Neutrophil (primary cell): ENCODE measurements around the gene SUPT3H.

Experiments used
- H3K27ac ChIP-seq: fragments of 200-600 bp; sonication (generic); 2 replicates; pipeline ENCODE4 v1.5.1; 2016; ENCODE audit warnings: mild to moderate bottlenecking, moderate library complexity
- H3K27me3 ChIP-seq: fragments of 200-600 bp; sonication (generic); 2 replicates; pipeline ENCODE4 v1.6.0; 2016; ENCODE audit warnings: mild to moderate bottlenecking
- H3K36me3 ChIP-seq: fragments of 200-600 bp; sonication (generic); 2 replicates; pipeline ENCODE4 v1.5.1; 2017
- H3K4me1 ChIP-seq, 2 experiments: fragments of 200-600 bp in 1 of 2; sonication (generic) in 1 of 2; 1 replicate in 1 of 2; 2 replicates in 1 of 2; pipeline versions ENCODE4 v1.5.1 to v1.6.1; 2013 to 2016; ENCODE audit warnings: low read depth in 1 of 2, low read length in 1 of 2, mild to moderate bottlenecking in 1 of 2, moderate library complexity in 1 of 2; ENCODE audit not compliant: control insufficient read depth in 1 of 2, insufficient read depth in 1 of 2
- H3K4me3 ChIP-seq, 2 experiments: fragments of 200-600 bp in 1 of 2; sonication (generic) in 1 of 2; 1 replicate in 1 of 2; 2 replicates in 1 of 2; pipeline ENCODE4 v1.5.1; 2013 to 2016; ENCODE audit warnings: low read depth in 1 of 2, low read length in 1 of 2, mild to moderate bottlenecking in 1 of 2, moderate library complexity in 1 of 2
- H3K9me3 ChIP-seq: fragments of 200-600 bp; sonication (generic); 2 replicates; pipeline ENCODE4 v1.5.1; 2016
- CTCF ChIP-seq: fragments of 200-600 bp; sonication (generic); IDR thresholded peaks from 2 replicates; pipeline ENCODE4 v1.5.1; 2016; ENCODE audit warnings: antibody characterized with exemption

The SUPT3H gene

DNA sequence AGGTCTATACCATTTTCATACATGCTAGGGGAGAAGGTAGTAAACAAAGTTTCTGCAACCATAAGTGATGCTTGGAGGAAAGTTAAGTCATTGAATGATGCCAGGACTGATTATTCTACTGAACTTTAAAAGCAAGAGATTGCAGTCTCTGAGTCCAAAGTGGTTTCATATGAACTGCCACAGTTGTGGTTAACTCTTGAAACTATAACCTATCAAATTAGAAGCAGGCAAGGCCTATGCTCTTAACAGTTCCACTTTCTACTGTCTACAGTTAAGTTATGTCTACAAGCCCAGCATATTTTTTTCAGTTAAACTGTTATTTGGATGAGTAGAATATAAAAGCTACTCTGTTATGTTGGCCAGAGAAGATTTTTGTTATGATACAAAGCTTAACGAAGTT lies 376.1 kb downstream of the SUPT3H start:
- Histone ChIP-seq H3K27me3 (no peaks in the 10 kb centered on the region), H3K9me3 (no peaks in the 10 kb centered on the region), H3K36me3 (no peaks in the 10 kb centered on the region), H3K4me3 (no peak overlapping the region), H3K27ac (no peak overlapping the region), H3K4me1 (peaks cover 8 to 17% of the 10 kb centered on the region in 2 experiments)
- no peak for TF ChIP-seq CTCF

DNA sequence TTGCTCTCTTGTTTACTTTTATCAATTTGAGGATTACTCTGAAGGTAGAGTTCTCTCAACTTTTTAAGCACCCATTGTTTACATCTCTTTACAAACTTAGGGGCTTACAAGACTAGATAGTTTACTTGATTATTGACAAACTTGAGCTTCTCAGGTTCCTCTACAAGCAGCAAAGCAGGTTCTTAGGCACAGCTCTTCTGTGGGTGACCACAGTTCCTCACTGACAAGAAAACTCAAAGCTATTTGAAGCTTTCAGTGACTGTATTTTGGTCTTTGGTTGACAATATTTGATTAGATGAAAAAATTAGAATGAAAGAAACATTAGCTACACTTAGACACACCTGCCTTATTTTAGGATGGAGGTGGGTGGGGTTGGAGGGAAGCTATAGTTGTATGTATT lies 376.9 kb downstream of the SUPT3H start:
- H3K27me3 ChIP-seq = no peaks in the 10 kb centered on the region
- TF ChIP-seq CTCF = no peak
- no peaks in the 10 kb centered on the region for H3K9me3 ChIP-seq
- no peak overlapping the region for H3K27ac ChIP-seq
- H3K36me3 ChIP-seq = no peaks in the 10 kb centered on the region
- peaks cover 8 to 17% of the 10 kb centered on the region in 2 experiments for H3K4me1 ChIP-seq
- no peak overlapping the region for H3K4me3 ChIP-seq

DNA sequence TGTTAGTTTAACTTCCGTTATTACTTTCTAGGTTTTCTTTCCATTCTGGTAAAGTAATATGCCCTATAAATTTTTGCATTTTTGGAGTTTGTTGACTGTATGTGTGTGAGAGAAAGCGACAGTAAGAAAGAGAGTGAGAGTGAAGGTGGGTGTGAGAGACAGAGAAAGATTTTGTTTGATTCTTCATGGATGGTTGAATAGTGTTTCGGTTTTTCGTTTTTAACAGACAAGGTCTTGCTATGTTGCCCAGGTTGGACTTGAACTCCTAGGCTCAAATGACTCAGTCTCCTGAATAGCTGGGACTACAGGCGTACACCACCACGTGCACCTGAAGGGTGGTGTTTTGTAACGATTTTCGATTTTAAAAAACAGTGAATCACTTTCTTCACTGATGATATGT lies 378.7 kb downstream of the SUPT3H start:
- peaks cover 8 to 17% of the 10 kb centered on the region in 2 experiments for H3K4me1 ChIP-seq
- no peaks in the 10 kb centered on the region for H3K36me3 ChIP-seq
- H3K27ac ChIP-seq = no peak overlapping the region
- H3K9me3 ChIP-seq = no peaks in the 10 kb centered on the region
- TF ChIP-seq CTCF = no peak
- H3K4me3 ChIP-seq = no peak overlapping the region
- H3K27me3 ChIP-seq = no peaks in the 10 kb centered on the region

DNA sequence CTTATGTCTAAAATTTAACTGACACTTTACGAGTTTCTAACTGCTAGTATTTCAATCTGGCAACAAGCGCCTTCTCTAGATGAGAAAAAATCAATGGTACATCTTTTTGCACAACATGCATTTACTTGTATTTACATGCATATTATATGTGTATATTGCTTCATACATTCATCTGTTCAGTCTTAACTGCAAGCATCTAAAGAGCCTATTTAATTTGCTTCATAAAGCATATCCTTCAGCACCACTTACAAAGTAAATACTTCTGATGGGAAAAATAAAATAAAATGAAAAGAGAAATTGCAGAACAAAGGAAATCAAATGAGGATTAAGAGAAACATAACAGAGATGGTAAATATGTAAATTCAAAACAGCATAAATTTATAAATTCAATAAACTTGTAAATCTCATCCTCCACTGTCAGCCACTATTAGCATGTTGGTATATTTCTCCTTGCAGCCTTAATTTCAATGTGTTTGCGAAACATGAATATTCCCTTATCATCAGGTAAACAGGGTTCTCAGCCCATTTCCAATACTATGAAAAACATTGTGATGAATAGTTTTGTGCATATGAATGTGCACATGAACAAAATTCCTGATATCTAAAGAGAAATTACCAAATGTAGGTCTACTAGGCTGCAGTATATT lies 382.1 kb downstream of the SUPT3H start:
- no peak for TF ChIP-seq CTCF
- Histone ChIP-seq H3K27ac (no peak overlapping the region), H3K36me3 (no peaks in the 10 kb centered on the region), H3K9me3 (no peaks in the 10 kb centered on the region), H3K4me3 (no peak overlapping the region), H3K27me3 (no peaks in the 10 kb centered on the region), H3K4me1 (no peaks in the 10 kb centered on the region)

DNA sequence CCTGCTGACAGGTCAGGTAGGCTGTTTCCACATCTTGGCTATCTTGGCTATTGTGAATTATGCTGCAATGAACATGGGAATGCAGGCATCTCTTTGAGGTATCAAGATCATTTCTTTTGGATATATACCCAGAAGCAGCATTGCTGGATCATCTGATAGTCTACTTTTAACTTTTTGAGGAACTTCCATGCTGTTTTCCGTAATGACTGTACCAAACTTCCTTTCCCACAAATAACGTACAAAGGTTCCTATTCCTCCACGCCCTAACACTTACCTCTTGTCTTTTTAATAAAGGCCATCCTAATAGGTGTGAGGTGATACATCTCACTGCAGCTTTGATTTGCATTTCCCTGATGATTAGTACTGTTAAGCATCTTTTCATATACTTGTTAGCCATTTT lies 388.3 kb downstream of the SUPT3H start:
- Histone ChIP-seq H3K4me1 (no peaks in the 10 kb centered on the region), H3K27ac (no peak overlapping the region), H3K9me3 (no peaks in the 10 kb centered on the region), H3K27me3 (no peaks in the 10 kb centered on the region), H3K4me3 (no peak overlapping the region), H3K36me3 (no peaks in the 10 kb centered on the region)
- TF ChIP-seq CTCF = no peak

DNA sequence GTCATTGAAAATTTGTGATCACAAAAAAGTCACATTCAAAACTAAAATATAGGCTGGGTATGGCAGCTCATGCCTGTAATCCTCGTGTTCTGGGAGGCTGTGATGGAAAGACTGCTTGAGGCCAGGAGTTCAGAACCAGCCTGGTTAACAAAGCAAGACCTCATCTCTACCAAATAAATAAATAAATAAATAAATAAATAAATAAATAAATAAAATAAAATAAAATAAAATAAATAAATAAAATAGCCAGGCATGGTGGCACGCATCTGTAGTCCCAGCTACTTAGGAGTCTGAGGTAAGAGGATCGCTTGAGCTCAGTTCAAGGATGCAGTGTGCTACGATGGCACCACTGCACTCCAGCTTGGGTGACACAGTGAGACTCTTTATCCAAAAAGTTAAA lies 392.7 kb downstream of the SUPT3H start:
- Histone ChIP-seq H3K4me1 (no peaks in the 10 kb centered on the region), H3K36me3 (no peaks in the 10 kb centered on the region), H3K27ac (no peak overlapping the region), H3K9me3 (no peaks in the 10 kb centered on the region), H3K4me3 (no peak overlapping the region), H3K27me3 (no peaks in the 10 kb centered on the region)
- no peak for TF ChIP-seq CTCF
